ENCODE results near the gene PLA2R1. TPM values are rescaled to one million over a fixed set of nuclear protein-coding genes. Genes with fewer than 3 reads are reported as not detected.
"Not testable (repeated sequence)": the region's sequence is repeated elsewhere in the genome, so short reads cannot be mapped to it uniquely, and the experiment has no call there.

PLA2R1 gene
- total RNA-seq, 2 experiments from 2014 or later = not detected

DNA sequence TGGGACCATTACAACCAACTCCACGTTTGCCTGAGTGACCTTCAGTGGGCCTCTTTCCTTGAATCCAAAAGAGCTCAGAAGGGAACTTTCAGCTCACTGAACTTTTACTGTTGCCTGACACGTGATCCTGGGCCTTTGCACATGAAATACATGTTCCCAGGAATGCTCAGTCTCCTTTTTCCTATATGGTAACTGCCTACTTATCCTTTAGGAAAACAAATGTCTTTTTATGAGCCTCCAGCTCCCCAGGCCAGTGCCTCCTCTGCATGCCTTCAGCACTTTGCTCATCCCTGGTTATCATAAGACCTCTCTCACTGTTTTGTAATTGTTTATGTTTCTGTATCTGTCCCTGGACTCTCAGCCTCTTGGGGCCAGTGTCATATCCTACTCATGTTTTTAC, 5.1 kb downstream of the PLA2R1 start:
- Mint-ChIP-seq H3K36me3 (ENCODE audit: low read depth) (no peaks in the 10 kb centered on the region), H3K4me3 (no peak overlapping the region), H3K4me1 (peaks cover 6% of the 10 kb centered on the region), H3K9me3 (no peaks in the 10 kb centered on the region), H3K27me3 (peaks cover 37% of the 10 kb centered on the region), H3K27ac (no peak overlapping the region)
- CTCF ChIA-PET = no interaction called here
- DNase-seq = no peak
- POLR2A ChIA-PET = no interaction called here

DNA sequence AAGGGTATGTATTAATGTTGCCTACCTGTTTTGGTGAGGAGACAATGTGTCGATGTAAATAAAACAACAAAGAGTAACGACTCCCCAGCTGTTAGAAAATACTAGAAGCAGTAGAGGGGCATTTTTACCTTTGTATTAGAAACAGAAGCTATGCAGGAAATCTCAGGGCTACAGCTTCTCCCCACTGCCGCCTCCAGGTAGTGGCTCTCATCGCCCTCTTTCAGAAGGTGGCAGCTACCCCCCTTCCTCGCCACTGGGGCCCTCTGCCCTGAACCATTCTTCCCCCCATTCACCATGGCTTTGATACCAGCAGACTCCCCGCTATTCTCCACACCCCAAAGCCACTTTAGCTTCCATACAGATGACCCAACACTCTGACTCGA, 6.7 kb downstream of the PLA2R1 start:
- DNase-seq = no peak
- H3K4me3 Mint-ChIP-seq = no peak overlapping the region
- H3K27ac Mint-ChIP-seq = no peak overlapping the region
- POLR2A ChIA-PET = no interaction called here
- no peaks in the 10 kb centered on the region for H3K36me3 Mint-ChIP-seq (ENCODE audit: low read depth)
- peaks cover 33% of the 10 kb centered on the region for H3K27me3 Mint-ChIP-seq
- CTCF ChIA-PET = no interaction called here
- H3K9me3 Mint-ChIP-seq = no peaks in the 10 kb centered on the region
- peaks cover 9% of the 10 kb centered on the region for H3K4me1 Mint-ChIP-seq

DNA sequence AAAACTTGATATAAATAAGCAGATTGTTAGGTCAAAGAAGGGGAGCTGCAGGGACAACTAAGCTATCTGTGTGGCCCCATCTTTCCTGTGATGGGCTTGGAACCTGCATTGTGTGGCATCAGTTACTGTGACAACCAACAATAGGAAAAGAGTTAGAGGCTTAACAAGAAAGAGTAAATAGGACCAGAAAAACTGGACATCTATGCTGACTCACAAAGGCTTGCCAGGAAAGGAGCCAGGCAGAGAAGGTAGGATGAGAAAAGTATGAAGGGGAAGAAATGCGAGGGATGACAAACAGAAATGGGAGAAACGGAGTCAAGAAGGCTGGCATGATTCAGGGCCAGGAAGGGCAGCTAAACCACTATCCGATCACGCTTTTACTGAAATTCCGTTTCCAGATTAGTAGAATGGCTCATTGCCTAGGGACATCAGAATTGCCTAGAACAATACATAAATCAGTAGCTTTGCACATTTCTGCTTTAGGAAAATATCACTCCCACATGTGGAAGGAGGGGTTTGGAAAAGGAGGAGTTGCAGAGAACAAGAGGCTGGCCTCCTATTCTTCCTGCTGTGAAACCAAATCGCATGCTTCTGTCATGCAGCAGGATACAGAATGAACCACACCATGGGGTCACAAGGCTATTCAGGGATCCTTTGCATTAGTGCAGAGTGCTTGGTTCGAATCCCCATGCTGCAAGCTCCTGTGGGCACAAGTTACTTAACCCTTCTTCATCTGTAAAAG, 7.3 kb downstream of the PLA2R1 start:
- Mint-ChIP-seq H3K36me3 (ENCODE audit: low read depth) (no peaks in the 10 kb centered on the region), H3K27me3 (peaks cover 28% of the 10 kb centered on the region), H3K9me3 (no peaks in the 10 kb centered on the region), H3K27ac (no peak overlapping the region), H3K4me1 (peaks cover 9% of the 10 kb centered on the region), H3K4me3 (no peak overlapping the region)
- no peak for DNase-seq
- CTCF ChIA-PET = no interaction called here
- POLR2A ChIA-PET = no interaction called here

DNA sequence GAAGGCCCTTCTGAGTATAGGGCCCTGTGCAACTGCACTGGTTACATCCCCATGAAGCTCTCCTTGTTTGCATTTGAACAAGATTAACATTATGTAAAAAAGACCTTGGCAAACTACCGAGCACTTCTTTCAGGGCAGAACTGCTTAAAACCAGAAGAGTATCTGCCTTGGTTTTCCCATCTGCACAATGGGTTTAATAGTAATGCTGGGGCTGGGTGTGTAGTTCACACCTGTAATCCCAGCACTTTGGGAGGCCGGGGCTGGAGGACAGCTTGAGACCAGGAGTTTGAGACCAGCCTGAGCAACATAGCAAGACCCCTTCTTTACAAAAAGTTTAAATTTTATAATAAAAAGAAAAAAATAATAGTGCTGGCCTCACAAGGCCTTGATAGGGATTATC, 8.5 kb downstream of the PLA2R1 start:
- Mint-ChIP-seq H3K27me3 (peaks cover 22% of the 10 kb centered on the region), H3K9me3 (no peaks in the 10 kb centered on the region), H3K4me3 (no peak overlapping the region), H3K36me3 (ENCODE audit: low read depth) (no peaks in the 10 kb centered on the region), H3K4me1 (peaks cover 9% of the 10 kb centered on the region), H3K27ac (no peak overlapping the region)
- ChIA-PET CTCF (no interaction called here), POLR2A (no interaction called here)
- no peak for DNase-seq

DNA sequence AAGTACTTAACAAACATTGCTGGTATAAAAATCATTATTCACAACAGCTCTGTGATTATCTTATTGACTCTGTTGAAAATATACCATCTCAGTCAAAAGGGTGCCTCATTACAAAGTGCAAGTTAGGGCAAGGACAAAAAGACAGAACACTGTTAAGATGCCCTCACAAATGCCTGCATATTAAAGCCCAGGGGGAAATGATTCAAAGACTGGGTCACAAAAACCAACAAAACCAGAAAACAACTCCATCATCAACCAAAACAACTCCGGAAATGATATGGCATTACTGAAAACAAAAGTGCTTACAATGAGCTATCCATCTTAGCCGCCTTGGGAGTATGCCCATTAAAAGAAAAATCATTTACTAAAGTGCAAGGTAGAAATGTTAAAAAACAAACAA, 9.9 kb downstream of the PLA2R1 start:
- Mint-ChIP-seq H3K36me3 (ENCODE audit: low read depth) (no peaks in the 10 kb centered on the region), H3K9me3 (no peaks in the 10 kb centered on the region), H3K27me3 (peaks cover 14% of the 10 kb centered on the region), H3K4me3 (no peak overlapping the region), H3K27ac (no peak overlapping the region), H3K4me1 (peaks cover 9% of the 10 kb centered on the region)
- POLR2A ChIA-PET = no interaction called here
- CTCF ChIA-PET = no interaction called here
- no peak for DNase-seq

DNA sequence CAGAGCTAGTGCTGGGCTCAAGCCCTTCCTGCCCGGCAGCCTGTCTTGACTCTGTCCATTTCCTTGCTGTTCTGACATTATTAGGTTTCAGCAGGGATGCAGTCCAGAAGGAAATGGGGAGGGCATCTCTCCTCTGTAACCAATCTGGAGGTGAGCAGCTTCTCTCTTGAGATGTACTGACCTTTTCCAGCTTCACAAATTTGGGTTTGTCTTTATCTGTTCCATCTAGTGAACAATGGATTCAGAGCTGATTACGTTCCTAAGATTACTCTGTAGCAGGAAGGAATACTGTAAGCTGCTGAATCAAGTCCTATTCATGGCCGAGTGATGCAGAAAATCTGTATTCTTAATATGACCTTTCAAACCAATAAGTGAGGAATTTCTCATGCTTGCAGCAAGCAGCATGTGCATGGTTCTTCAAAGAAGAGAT, 11.0 kb downstream of the PLA2R1 start:
- Mint-ChIP-seq H3K4me1 (peaks cover 9% of the 10 kb centered on the region), H3K27ac (no peak overlapping the region), H3K27me3 (peaks cover 14% of the 10 kb centered on the region), H3K9me3 (no peaks in the 10 kb centered on the region), H3K4me3 (no peak overlapping the region), H3K36me3 (ENCODE audit: low read depth) (no peaks in the 10 kb centered on the region)
- CTCF ChIA-PET = no interaction called here
- DNase-seq = no peak
- POLR2A ChIA-PET = no interaction called here

DNA sequence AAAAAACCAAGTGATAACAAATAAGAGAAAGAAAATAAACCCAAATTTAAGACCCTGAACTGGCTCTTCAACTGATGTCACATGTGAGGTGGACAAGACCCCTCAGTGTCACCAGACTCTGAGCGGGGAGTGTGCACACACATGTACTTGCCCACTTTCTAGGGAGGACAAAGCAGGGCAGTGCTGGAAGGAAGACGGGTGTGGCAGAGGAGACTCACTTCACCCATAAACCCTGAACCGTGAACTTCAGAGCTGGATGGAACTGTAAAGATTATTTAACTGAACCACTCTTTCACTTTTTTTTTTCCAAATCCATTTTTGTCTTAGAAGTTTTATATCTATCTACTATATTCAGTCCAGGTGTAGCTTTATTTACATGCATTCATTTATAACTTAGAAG, 12.3 kb downstream of the PLA2R1 start:
- Mint-ChIP-seq H3K4me3 (no peak overlapping the region), H3K4me1 (peaks cover 9% of the 10 kb centered on the region), H3K36me3 (ENCODE audit: low read depth) (no peaks in the 10 kb centered on the region), H3K27me3 (peaks cover 14% of the 10 kb centered on the region), H3K9me3 (no peaks in the 10 kb centered on the region), H3K27ac (no peak overlapping the region)
- DNase-seq = no peak
- POLR2A ChIA-PET = no interaction called here
- CTCF ChIA-PET = no interaction called here

DNA sequence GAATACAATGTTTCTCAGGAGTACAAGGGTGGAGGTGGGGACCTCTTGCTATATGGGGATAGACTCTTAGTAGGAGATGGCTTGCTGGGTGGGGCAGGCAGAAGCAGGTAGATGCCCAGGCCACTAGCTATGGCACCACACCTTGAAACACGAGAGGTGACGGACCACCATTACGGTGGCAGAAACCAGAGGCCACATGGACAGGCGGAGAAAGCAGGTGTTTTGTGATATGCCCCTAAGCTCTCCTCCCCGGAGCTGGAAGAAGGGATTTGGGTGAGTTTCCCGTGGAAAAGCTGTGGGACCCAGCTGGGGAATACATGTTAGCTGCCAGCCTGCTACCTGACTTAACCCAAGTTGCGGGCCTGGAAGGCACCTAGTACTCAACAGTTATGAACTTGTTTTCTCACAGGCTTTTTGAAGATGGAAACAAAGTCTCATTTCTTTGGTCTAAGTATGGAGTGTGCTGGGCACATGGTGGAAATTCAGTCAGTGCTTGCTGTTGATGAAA, 16.7 kb downstream of the PLA2R1 start:
- H3K4me3 Mint-ChIP-seq = no peak overlapping the region
- no peaks in the 10 kb centered on the region for H3K9me3 Mint-ChIP-seq
- peaks cover 16% of the 10 kb centered on the region for H3K27me3 Mint-ChIP-seq
- H3K36me3 Mint-ChIP-seq (ENCODE audit: low read depth) = no peaks in the 10 kb centered on the region
- CTCF ChIA-PET = no interaction called here
- H3K4me1 Mint-ChIP-seq = no peaks in the 10 kb centered on the region
- no peak overlapping the region for H3K27ac Mint-ChIP-seq
- no peak for DNase-seq
- POLR2A ChIA-PET = no interaction called here

DNA sequence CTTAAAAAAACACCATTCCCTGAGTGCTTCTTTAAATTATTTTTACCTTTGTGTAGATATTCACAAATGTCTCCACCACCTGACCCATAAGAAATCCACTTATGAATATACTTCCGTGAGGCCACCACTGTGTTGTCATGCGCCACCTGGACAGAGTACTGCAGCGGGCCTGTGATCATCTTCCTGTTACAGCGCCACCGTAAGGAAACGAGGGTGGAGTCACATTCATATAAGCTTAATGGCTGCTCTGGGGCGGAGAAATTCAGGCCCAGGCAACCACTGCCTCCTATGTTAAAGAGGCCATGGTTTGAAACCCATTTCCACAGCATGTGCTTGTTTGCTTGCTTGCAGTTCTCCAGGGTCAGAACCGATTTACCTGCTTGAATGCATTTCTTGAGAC, 17.7 kb downstream of the PLA2R1 start:
- CTCF ChIA-PET = no interaction called here
- Mint-ChIP-seq H3K4me3 (no peak overlapping the region), H3K27me3 (peaks cover 15% of the 10 kb centered on the region), H3K9me3 (no peaks in the 10 kb centered on the region), H3K36me3 (ENCODE audit: low read depth) (no peaks in the 10 kb centered on the region), H3K27ac (no peak overlapping the region), H3K4me1 (no peaks in the 10 kb centered on the region)
- POLR2A ChIA-PET = no interaction called here
- DNase-seq = no peak

DNA sequence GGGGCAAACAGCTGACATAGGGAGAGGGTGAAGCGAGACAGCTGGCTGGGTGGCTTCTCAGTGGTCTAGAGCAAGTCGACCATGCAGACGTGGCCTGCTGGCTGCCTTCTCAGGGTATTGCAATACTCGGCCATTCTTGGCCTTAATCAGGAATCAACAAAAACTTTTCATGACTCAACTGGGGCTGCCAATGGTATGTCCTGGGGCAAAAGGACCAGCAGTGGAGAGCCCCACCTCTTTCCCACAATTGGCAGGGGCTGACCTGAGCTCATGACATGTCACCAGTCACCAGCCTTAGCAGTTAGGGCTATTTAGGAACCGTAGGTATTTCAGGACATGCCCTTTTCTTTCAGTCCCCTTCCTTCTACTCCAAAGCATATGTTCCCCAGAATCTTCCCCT, 19.1 kb downstream of the PLA2R1 start:
- Mint-ChIP-seq H3K4me1 (no peaks in the 10 kb centered on the region), H3K27ac (no peak overlapping the region), H3K4me3 (no peak overlapping the region), H3K27me3 (peaks cover 15% of the 10 kb centered on the region), H3K9me3 (no peaks in the 10 kb centered on the region), H3K36me3 (ENCODE audit: low read depth) (no peaks in the 10 kb centered on the region)
- ChIA-PET CTCF (no interaction called here), POLR2A (no interaction called here)
- no peak for DNase-seq

DNA sequence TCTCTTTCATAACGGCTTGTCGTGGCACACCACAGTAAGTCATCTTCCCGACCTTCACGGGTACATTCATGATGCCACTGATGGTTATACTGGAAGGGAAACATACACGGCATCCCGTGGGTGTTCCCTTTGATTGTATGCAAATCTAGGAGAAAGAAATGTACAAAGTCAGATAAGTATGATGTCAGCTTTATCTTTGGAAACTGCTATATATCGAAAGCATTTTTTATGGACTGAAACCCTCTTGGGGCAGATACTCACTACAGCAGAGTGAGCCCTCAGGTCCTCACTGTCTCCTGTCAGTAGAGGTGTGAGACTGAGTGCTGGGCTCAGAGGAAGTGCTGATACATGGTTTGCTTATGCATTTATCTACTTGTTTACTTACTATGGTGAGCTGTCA, 20.4 kb downstream of the PLA2R1 start:
- no peak overlapping the region for H3K4me3 Mint-ChIP-seq
- POLR2A ChIA-PET = no interaction called here

DNA sequence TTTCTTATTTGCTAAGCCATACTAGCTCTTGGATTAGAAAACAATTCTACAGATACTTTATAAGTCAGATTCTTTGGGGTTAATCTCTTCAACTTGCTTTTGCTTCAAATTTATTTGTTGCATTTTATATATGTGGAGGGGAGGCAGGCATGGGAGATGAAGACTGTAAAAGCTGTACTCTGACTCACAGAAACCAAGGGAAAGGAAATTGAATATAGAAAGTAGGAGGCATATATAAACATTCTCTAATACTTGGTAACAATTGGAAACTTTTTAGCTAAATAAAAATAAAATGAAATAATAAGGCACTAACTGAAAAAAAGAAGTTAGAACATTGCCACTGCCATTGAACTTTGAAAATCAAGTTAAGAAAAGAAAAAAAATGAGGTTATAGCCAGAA, 21.3 kb downstream of the PLA2R1 start:
- H3K27me3 Mint-ChIP-seq = peaks cover 15% of the 10 kb centered on the region
- no peaks in the 10 kb centered on the region for H3K9me3 Mint-ChIP-seq
- no peaks in the 10 kb centered on the region for H3K4me1 Mint-ChIP-seq
- no peak for DNase-seq
- POLR2A ChIA-PET = no interaction called here
- H3K27ac Mint-ChIP-seq = no peak overlapping the region
- H3K36me3 Mint-ChIP-seq (ENCODE audit: low read depth) = no peaks in the 10 kb centered on the region
- no peak overlapping the region for H3K4me3 Mint-ChIP-seq
- CTCF ChIA-PET = no interaction called here

More for the DNA sequence above, 20.4 kb downstream of the PLA2R1 start:
- H3K27me3 Mint-ChIP-seq = peaks cover 15% of the 10 kb centered on the region
- DNase-seq = no peak
- CTCF ChIA-PET = no interaction called here
- no peaks in the 10 kb centered on the region for H3K9me3 Mint-ChIP-seq
- no peak overlapping the region for H3K27ac Mint-ChIP-seq
- H3K4me1 Mint-ChIP-seq = no peaks in the 10 kb centered on the region
- H3K36me3 Mint-ChIP-seq (ENCODE audit: low read depth) = no peaks in the 10 kb centered on the region

DNA sequence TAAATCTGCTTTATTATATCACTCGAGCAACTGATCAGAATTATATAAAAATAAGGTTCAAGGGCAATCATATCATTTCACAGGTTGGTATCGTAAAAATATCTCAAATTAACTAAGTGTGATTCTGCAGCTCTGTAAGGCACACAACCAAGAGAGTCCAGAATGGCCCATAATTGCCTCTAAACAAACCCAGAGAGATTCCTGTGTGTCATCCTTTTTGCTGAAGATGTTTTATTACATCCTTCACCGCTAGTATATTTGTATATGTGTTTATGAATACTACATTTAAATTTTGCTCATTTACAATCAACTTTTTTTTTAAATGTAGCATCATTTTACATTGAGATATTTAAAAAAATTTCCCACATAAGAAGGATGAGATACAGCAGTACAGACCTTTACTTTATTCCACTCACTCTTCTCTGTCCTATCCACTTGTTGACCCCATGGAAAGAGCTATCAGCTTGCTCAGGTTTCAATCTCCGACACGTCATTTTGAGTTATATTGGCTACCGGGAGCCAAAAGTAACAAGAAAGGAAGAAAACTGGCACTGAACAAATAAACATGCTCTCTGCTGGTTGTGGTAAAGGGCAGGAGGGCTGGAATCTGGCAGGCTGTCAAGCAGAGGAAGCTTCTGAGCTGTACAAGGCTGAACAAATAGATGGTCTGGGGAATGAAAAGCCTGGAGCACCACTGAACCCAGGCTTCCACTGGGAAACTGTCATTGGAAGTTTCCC, 23.1 kb downstream of the PLA2R1 start:
- Mint-ChIP-seq H3K9me3 (no peaks in the 10 kb centered on the region), H3K4me1 (no peaks in the 10 kb centered on the region), H3K27ac (no peak overlapping the region), H3K27me3 (peaks cover 15% of the 10 kb centered on the region), H3K4me3 (no peak overlapping the region), H3K36me3 (ENCODE audit: low read depth) (no peaks in the 10 kb centered on the region)
- ChIA-PET POLR2A (no interaction called here), CTCF (no interaction called here)
- DNase-seq = no peak

DNA sequence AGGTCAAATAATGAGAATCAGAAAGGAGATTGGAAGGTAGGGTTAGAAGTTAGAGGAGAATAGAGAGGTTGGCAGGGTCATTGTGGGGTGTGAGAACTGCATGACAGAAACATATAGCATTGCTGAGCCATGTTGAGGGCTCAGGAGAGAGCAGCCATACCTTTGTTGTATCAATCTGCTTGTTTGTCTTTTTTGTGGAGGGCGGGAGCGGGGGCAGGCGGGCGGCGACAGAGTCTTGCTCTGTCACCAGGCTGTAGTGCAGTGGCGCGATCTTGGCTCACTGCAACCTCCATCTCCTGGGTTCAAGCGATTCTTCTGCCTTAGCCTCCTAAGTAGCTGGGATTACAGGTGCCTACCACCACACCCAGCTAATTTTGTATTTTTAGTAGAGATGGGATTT, 23.8 kb downstream of the PLA2R1 start:
- H3K36me3 Mint-ChIP-seq (ENCODE audit: low read depth); CTCF ChIA-PET; H3K27ac Mint-ChIP-seq; POLR2A ChIA-PET; H3K4me3 Mint-ChIP-seq; DNase-seq; H3K9me3 Mint-ChIP-seq; H3K4me1 Mint-ChIP-seq: not testable (repeated sequence)
- peaks cover 15% of the 10 kb centered on the region for H3K27me3 Mint-ChIP-seq

Measured in activated CD4-positive, alpha-beta memory T cell treated with anti-CD3 and anti-CD28 coated beads, Interleukin-2, amount 10 ng/mL, durations not matched to agents 7 days and 5 days (primary cell).